NOMO-1 (cell line): Measurements from ENCODE around the gene EYA2.
A peak's percentile ranks its signal among the peaks of the same experiment; 100 is the strongest.
"Not testable (repeated sequence)": the region's sequence is repeated elsewhere in the genome, so short reads cannot be mapped to it uniquely, and the experiment has no call there.

Source experiments
- DNase-seq, 2 experiments: peaks; one replicate each; lab custom pipeline; 2025; ENCODE audit not compliant: unreplicated experiment in 2 of 2; lab: John Stamatoyannopoulos, UW

Gene EYA2

GRCh38 chr20:47191956-47192355 lies 297.3 kb downstream of the EYA2 start:
- DNase-seq = no peak

GRCh38 chr20:47195573-47195972 lies 300.9 kb downstream of the EYA2 start:
- DNase-seq = no peak

- peak; percentile 58 to 69 for DNase-seq
Measured at GRCh38 chr20:47196091-47197081, 301.7 kb downstream of the EYA2 start.

GRCh38 chr20:47198254-47198671 lies 303.6 kb downstream of the EYA2 start:
- DNase-seq = no peak

GRCh38 chr20:47198996-47199552 lies 304.4 kb downstream of the EYA2 start:
- DNase-seq = no peak

GRCh38 chr20:47201074-47201730 lies 306.6 kb downstream of the EYA2 start:
- DNase-seq = no peak

GRCh38 chr20:47202733-47203667 lies 308.4 kb downstream of the EYA2 start:
- no peak for DNase-seq

- no peak for DNase-seq
Measured at GRCh38 chr20:47204008-47204849, 309.6 kb downstream of the EYA2 start.

- DNase-seq = not testable (repeated sequence)
Measured at GRCh38 chr20:47204850-47205122, 310.1 kb downstream of the EYA2 start.

- DNase-seq = peak; percentile 16 to 17
Measured at GRCh38 chr20:47205577-47206123, 311.0 kb downstream of the EYA2 start.

- DNase-seq = not testable (repeated sequence)
Measured at GRCh38 chr20:47206552-47206951, 311.9 kb downstream of the EYA2 start.

- no peak for DNase-seq
Measured at GRCh38 chr20:47206962-47207641, 312.5 kb downstream of the EYA2 start.

- DNase-seq = no peak
Measured at GRCh38 chr20:47208534-47209174, 314.0 kb downstream of the EYA2 start.

GRCh38 chr20:47209982-47210381 lies 315.3 kb downstream of the EYA2 start:
- no peak for DNase-seq

GRCh38 chr20:47210470-47210869 lies 315.8 kb downstream of the EYA2 start:
- no peak for DNase-seq

- DNase-seq = no peak
Measured at GRCh38 chr20:47211036-47211435, 316.4 kb downstream of the EYA2 start.

- no peak for DNase-seq
Measured at GRCh38 chr20:47212606-47213207, 318.1 kb downstream of the EYA2 start.

- no peak for DNase-seq
Measured at GRCh38 chr20:47213966-47214365, 319.3 kb downstream of the EYA2 start.
